Gastroesophageal sphincter (tissue), 4 donors: ENCODE measurements around the gene ZNF837. TPM values are rescaled to one million over a fixed set of nuclear protein-coding genes. Genes with fewer than 3 reads are reported as not detected.

Experiments
- ATAC-seq: fragments of 150-250 bp; one replicate; pipeline ENCODE4 v1.9.1; 2016; ENCODE audit warnings: mild to moderate bottlenecking, moderate library complexity
- H3K27ac ChIP-seq, 4 donors: fragments of 200-600 bp; sonication (generic) in 3 of 4; 1 replicate in 3 of 4; 2 replicates in 1 of 4; pipeline ENCODE4 v1.5.1; 2016 to 2019
- H3K27me3 ChIP-seq: fragments of 200-600 bp; sonication (generic); one replicate; pipeline ENCODE4 v1.5.1; 2019
- H3K36me3 ChIP-seq, 2 donors: fragments of 200-600 bp; sonication (generic); one replicate each; pipeline ENCODE4 v1.5.1; 2019; ENCODE audit warnings: control low read depth in 1 of 2
- H3K4me1 ChIP-seq, 3 donors: fragments of 200-600 bp; sonication (generic); 1 replicate in 2 of 3; 2 replicates in 1 of 3; pipeline ENCODE4 v1.5.1; 2016 to 2019; ENCODE audit warnings: control low read depth in 2 of 3
- H3K4me3 ChIP-seq, 2 donors: fragments of 200-600 bp; sonication (generic); one replicate each; pipeline ENCODE4 v1.5.1; 2019; ENCODE audit warnings: mild to moderate bottlenecking in 1 of 2, moderate library complexity in 1 of 2
- H3K9me3 ChIP-seq, 3 donors: fragments of 200-600 bp; sonication (generic); one replicate each; pipeline ENCODE4 v1.5.1; 2017 to 2019; ENCODE audit warnings: control low read depth in 2 of 3
- CTCF ChIP-seq, 4 experiments: fragments of 200-600 bp in 2 of 4; fragments of 450-650 bp in 2 of 4; sonication (generic) in 1 of 4; IDR thresholded peaks; one replicate each; pipeline ENCODE4 v1.5.1; 2017 to 2019; ENCODE audit warnings: antibody characterized with exemption in 4 of 4, mild to moderate bottlenecking in 2 of 4, moderate library complexity in 2 of 4
- EP300 ChIP-seq: sonication (generic); formaldehyde crosslinking; IDR thresholded peaks from one replicate; pipeline ENCODE4 v1.6.1; 2017; ENCODE audit warnings: antibody characterized with exemption, mild to moderate bottlenecking
- POLR2A ChIP-seq, 2 donors: fragments of 450-650 bp; IDR thresholded peaks; one replicate each; pipeline ENCODE4 v1.6.1; 2017; ENCODE audit warnings: antibody characterized with exemption in 2 of 2, mild to moderate bottlenecking in 2 of 2, moderate library complexity in 1 of 2
- POLR2AphosphoS5 ChIP-seq: sonication (generic); formaldehyde crosslinking; IDR thresholded peaks from one replicate; pipeline ENCODE4 v1.6.1; 2017; ENCODE audit warnings: antibody characterized with exemption
- WGBS, 2 donors: methylation state at CpG; one replicate each; pipeline ENCODE4 v1.1.5; 2018; ENCODE audit warnings: low coverage in 1 of 2; 5-methylcytosine and 5-hydroxymethylcytosine counted together
- total RNA-seq, 4 donors: library from RNA; depleted of rRNA; stranded (reverse); fragments of >200 nt; gene quantifications; one replicate each; pipeline ENCODE4 v1.1.0, GENCODE V29; 2016

Gene ZNF837
- total RNA-seq: 1 to 10 TPM in 3 of 4 donors, under 1 TPM in 1; 0.99 to 3.7 (median 2.4) TPM

GRCh38 chr19:58380662-58381459, at the start of gene ZNF837:
Gene ZNF837 (minus strand): TSS chr19:58381030. CDS start chr19:58369332, 11,698 bp downstream.
- Histone ChIP-seq H3K36me3 (no peaks in the 10 kb centered on the region), H3K27ac (peak within 1 kb of the TSS; percentile 43 to 96 (median 94)), H3K9me3 (no peaks in the 10 kb centered on the region), H3K4me1 (peaks cover 0 to 44% (median 23%) of the 10 kb centered on the region in 3 donors), H3K4me3 (peak within 1 kb of the TSS; percentile 49 to 87), H3K27me3 (no peaks in the 10 kb centered on the region)
- TF ChIP-seq POLR2AphosphoS5 (peak; percentile 75), EP300 (no peak), POLR2A (IDR thresholded peaks at IDR 0.05) (peak; percentile 90 to 92), CTCF (IDR thresholded peaks at IDR 0.05) (peak in 3 of 4 experiments; percentile 23 to 44 (median 27))
- peak; percentile 97 for ATAC-seq
- WGBS, 2 donors: 0% methylated on average over 6 to 17 of the region's 83 CpGs

GRCh38 chr19:58429745-58430144, 48.9 kb upstream of the ZNF837 start:
- H3K27me3 ChIP-seq: no peaks in the 10 kb centered on the region
- no peak overlapping the region for H3K27ac ChIP-seq
- H3K9me3 ChIP-seq: peaks cover 6 to 99% (median 28%) of the 10 kb centered on the region in 3 donors
- peaks cover 4 to 42% of the 10 kb centered on the region in 2 donors for H3K36me3 ChIP-seq
- TF ChIP-seq CTCF (IDR thresholded peaks at IDR 0.05): no peak
- no peak for TF ChIP-seq POLR2A (IDR thresholded peaks at IDR 0.05)
- no peak for TF ChIP-seq POLR2AphosphoS5
- TF ChIP-seq EP300: no peak
- no peaks in the 10 kb centered on the region for H3K4me1 ChIP-seq
- ATAC-seq: no peak
- H3K4me3 ChIP-seq: no peak overlapping the region

GRCh38 chr19:58428617-58429016, 47.8 kb upstream of the ZNF837 start:
- no peak overlapping the region for H3K27ac ChIP-seq
- no peak for TF ChIP-seq POLR2A (IDR thresholded peaks at IDR 0.05)
- TF ChIP-seq EP300: no peak
- no peak for TF ChIP-seq CTCF (IDR thresholded peaks at IDR 0.05)
- TF ChIP-seq POLR2AphosphoS5: no peak
- no peaks in the 10 kb centered on the region for H3K4me1 ChIP-seq
- ATAC-seq: no peak
- no CpG with 5 or more reads among the region's 1 CpG for WGBS, 2 donors
- peaks cover 0 to 31% of the 10 kb centered on the region in 2 donors for H3K36me3 ChIP-seq
- no peaks in the 10 kb centered on the region for H3K27me3 ChIP-seq
- no peak overlapping the region for H3K4me3 ChIP-seq
- H3K9me3 ChIP-seq: peaks cover 6 to 89% (median 18%) of the 10 kb centered on the region in 3 donors

GRCh38 chr19:58417071-58417470, 36.2 kb upstream of the ZNF837 start:
- peaks cover 0 to 77% of the 10 kb centered on the region in 2 donors for H3K36me3 ChIP-seq

More at GRCh38 chr19:58417071-58417470, 36.2 kb upstream of the ZNF837 start:
- H3K27ac ChIP-seq: no peak overlapping the region
- H3K4me3 ChIP-seq: no peak overlapping the region
- ATAC-seq: no peak
- H3K9me3 ChIP-seq: peaks cover 0 to 19% (median 0%) of the 10 kb centered on the region in 3 donors
- H3K27me3 ChIP-seq: no peaks in the 10 kb centered on the region
- 91 to 100% methylated on average over 2 to 7 of the region's 7 CpGs for WGBS, 2 donors
- no peaks in the 10 kb centered on the region for H3K4me1 ChIP-seq
- TF ChIP-seq POLR2A (IDR thresholded peaks at IDR 0.05) (no peak), POLR2AphosphoS5 (no peak), CTCF (IDR thresholded peaks at IDR 0.05) (no peak), EP300 (no peak)
